ENCODE data around the gene VSIR. TPM values are rescaled to one million over a fixed set of nuclear protein-coding genes. Genes with fewer than 3 reads are reported as not detected.

Gene VSIR
- total and polyA plus RNA-seq, 10 of the 15 experiments (the other 5 are each of a cell fraction or from before 2014, with no cell fraction given) = 0.19 to 12.5 (median 6.7) TPM

GRCh38 chr10:71745664-71746250, 27.6 kb downstream of the VSIR start:
- intact Hi-C loops (cut with micrococcal nuclease; ENCODE audit: unreplicated experiment) = no loop called here
- Histone ChIP-seq H3K4me3 (no peak overlapping the region), H3K27me3 (replicated peaks in 1 of 2; ENCODE audit: control insufficient read depth in 2 of 2, insufficient read depth in 2 of 2, low read length in 1 of 2) (no peaks in the 10 kb centered on the region), H3K79me2 (ENCODE audit: control insufficient read depth, insufficient read depth, low read length) (no peaks in the 10 kb centered on the region), H3K9ac (ENCODE audit: control insufficient read depth, insufficient read depth, low read length) (no peak overlapping the region), H4K20me1 (ENCODE audit: control insufficient read depth, insufficient read depth) (no peaks in the 10 kb centered on the region), H3K36me3 (ENCODE audit: control insufficient read depth in 2 of 2, insufficient read depth in 2 of 2, low read length in 1 of 2) (peaks cover 0 to 2% of the 10 kb centered on the region in 2 experiments; a peak in 1 of 4 replicates), H2AFZ (ENCODE audit: control insufficient read depth, low read depth, low read length) (no peak overlapping the region), H3K4me2 (ENCODE audit: control insufficient read depth, insufficient read depth) (no peak overlapping the region), H3K27ac (ENCODE audit: control insufficient read depth, insufficient read depth) (no peak overlapping the region), H3K9me3 (replicated peaks; ENCODE audit: control insufficient read depth, insufficient read depth, low read length) (no peaks in the 10 kb centered on the region; the same call in 2 of the 3 replicates), H3K4me1 (ENCODE audit: control insufficient read depth, insufficient read depth, low read length) (peaks cover 40% of the 10 kb centered on the region)
- ChIA-PET POLR2A (no interaction called here), SMC1A (ENCODE audit: uncharacterized antibody, unreplicated experiment) (interaction anchor here (1.2 kb wide), 1 partner anchor 19 kb away, joined by 5 read pairs; no protein-coding TSS in a partner anchor), RAD21 (ENCODE audit: unreplicated experiment) (no interaction called here), CTCF (no interaction called here)
- ATAC-seq (no peak), DNase-seq (ENCODE audit: low read depth, low spot score) (no peak), FAIRE-seq (no peak)
- BruUV-seq (replicated peaks) = no TSS peak
- WGBS (ENCODE audit: insufficient coverage, insufficient replicate concordance, low lambda C conversion rate, missing lambda C conversion rate) = 98% methylated on average over 2 of the region's 2 CpGs
- in situ Hi-C loops (cut with MboI) = no loop called here
- TF ChIP-seq, protein P1, sequence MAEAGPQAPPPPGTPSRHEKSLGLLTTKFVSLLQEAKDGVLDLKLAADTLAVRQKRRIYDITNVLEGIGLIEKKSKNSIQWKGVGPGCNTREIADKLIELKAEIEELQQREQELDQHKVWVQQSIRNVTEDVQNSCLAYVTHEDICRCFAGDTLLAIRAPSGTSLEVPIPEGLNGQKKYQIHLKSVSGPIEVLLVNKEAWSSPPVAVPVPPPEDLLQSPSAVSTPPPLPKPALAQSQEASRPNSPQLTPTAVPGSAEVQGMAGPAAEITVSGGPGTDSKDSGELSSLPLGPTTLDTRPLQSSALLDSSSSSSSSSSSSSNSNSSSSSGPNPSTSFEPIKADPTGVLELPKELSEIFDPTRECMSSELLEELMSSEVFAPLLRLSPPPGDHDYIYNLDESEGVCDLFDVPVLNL (IDR thresholded peaks at IDR 0.05; ENCODE audit: low read depth, low read length) = no peak
- TF ChIP-seq, protein P2, sequence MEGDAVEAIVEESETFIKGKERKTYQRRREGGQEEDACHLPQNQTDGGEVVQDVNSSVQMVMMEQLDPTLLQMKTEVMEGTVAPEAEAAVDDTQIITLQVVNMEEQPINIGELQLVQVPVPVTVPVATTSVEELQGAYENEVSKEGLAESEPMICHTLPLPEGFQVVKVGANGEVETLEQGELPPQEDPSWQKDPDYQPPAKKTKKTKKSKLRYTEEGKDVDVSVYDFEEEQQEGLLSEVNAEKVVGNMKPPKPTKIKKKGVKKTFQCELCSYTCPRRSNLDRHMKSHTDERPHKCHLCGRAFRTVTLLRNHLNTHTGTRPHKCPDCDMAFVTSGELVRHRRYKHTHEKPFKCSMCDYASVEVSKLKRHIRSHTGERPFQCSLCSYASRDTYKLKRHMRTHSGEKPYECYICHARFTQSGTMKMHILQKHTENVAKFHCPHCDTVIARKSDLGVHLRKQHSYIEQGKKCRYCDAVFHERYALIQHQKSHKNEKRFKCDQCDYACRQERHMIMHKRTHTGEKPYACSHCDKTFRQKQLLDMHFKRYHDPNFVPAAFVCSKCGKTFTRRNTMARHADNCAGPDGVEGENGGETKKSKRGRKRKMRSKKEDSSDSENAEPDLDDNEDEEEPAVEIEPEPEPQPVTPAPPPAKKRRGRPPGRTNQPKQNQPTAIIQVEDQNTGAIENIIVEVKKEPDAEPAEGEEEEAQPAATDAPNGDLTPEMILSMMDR (IDR thresholded peaks at IDR 0.05 in 2 of 3, conservative IDR thresholded peaks at IDR 0.05 in 1 of 3; ENCODE audit: control insufficient read depth in 2 of 3, extremely low read depth in 1 of 3, insufficient read depth in 1 of 3, low read depth in 3 of 3, low read length in 3 of 3) = no peak
- TF ChIP-seq YBX1 (IDR thresholded peaks at IDR 0.05) (no peak), TCF3 (IDR thresholded peaks at IDR 0.05; ENCODE audit: borderline replicate concordance, insufficient read depth, low read depth, low read length) (no peak), ZBTB11 (CRISPR knock-in tag; IDR thresholded peaks at IDR 0.05) (no peak), MTA2 (IDR thresholded peaks at IDR 0.05; ENCODE audit: low read depth) (no peak), SUZ12 (IDR thresholded peaks at IDR 0.05; ENCODE audit: unreplicated experiment) (no peak), ZBTB33 (IDR thresholded peaks at IDR 0.05) (no peak), RELA (IDR thresholded peaks at IDR 0.05; ENCODE audit: borderline replicate concordance, partially characterized antibody) (no peak), NFXL1 (IDR thresholded peaks at IDR 0.05; ENCODE audit: borderline replicate concordance) (no peak), RFX5 (IDR thresholded peaks at IDR 0.05; ENCODE audit: low read depth, low read length) (no peak), SRF (IDR thresholded peaks at IDR 0.05; ENCODE audit: low read depth in 2 of 2, low read length in 2 of 2) (no peak), CREM (IDR thresholded peaks at IDR 0.05; ENCODE audit: low read depth) (no peak)
- TF ChIP-seq, protein P3, sequence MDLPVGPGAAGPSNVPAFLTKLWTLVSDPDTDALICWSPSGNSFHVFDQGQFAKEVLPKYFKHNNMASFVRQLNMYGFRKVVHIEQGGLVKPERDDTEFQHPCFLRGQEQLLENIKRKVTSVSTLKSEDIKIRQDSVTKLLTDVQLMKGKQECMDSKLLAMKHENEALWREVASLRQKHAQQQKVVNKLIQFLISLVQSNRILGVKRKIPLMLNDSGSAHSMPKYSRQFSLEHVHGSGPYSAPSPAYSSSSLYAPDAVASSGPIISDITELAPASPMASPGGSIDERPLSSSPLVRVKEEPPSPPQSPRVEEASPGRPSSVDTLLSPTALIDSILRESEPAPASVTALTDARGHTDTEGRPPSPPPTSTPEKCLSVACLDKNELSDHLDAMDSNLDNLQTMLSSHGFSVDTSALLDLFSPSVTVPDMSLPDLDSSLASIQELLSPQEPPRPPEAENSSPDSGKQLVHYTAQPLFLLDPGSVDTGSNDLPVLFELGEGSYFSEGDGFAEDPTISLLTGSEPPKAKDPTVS (IDR thresholded peaks at IDR 0.05; ENCODE audit: low read depth, low read length) = no peak
